Right hindlimb (tissue), 1 donor: ENCODE data around the gene VN1R2.
"Not testable (repeated sequence)": the region's sequence is repeated elsewhere in the genome, so short reads cannot be mapped to it uniquely, and the experiment has no call there.

ENCODE experiments used
- DNase-seq: peaks from one replicate; pipeline ENCODE4 v3.0.0-alpha.2; 2018

Gene VN1R2

GRCh38 chr19:53257715-53258342 lies at the start of gene VN1R2:
VN1R2 (plus strand) TSS chr19:53258292; CDS start chr19:53258376, 84 bp downstream.
- DNase-seq, result not testable (repeated sequence)

GRCh38 chr19:53211554-53211953 lies 46.5 kb upstream of the VN1R2 start:
- not testable (repeated sequence) for DNase-seq

DNA sequence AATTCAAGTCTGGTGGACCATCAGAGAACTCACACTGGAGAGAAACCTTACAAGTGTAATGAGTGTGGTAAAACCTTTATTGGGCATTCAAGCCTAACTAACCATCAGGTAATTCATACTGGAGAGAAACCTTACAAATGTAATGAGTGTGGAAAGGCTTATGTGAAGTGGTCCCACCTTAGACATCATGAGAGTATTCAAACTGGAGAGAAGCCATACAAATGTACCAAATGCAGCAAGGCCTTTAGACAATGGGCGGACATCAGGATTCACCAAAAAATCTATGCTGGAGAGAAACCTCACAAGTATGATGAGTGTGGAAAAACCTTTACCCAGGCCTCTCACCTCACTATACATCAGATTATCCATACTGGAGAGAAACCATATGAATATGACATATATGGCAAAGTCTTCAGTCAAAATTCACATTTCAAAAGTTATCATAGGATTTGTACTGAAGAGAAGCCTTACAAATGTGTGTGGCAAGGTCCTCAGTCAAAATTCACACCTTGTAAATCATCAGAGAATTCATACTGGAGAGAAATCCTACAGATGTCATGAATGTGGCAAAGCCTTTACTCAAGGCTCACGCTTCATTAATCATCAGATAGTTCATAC lies 45.3 kb upstream of the VN1R2 start:
- no peak for DNase-seq

DNA sequence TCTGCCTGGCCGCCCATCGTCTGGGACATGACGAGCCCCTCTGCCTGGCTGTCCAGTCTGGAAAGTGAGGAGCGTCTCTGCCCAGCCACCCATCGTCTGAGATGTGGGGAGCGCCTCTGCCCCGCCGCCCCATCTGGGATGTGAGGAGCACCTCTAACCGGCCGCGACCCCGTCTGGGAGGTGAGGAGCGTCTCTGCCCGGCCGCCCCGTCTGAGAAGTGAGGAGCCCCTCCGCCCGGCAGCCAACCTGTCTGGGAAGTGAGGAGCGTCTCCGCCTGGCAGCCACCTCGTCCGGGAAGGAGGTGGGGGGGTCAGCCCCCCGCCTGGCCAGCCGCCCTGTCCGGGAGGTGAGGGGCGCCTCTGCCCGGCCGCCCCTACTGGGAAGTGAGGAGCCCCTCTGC lies 35.4 kb upstream of the VN1R2 start:
- DNase-seq, result not testable (repeated sequence)

GRCh38 chr19:53224606-53225005 lies 33.5 kb upstream of the VN1R2 start:
- DNase-seq, result no peak

GRCh38 chr19:53237114-53237777 lies 20.8 kb upstream of the VN1R2 start:
- DNase-seq, result no peak

DNA sequence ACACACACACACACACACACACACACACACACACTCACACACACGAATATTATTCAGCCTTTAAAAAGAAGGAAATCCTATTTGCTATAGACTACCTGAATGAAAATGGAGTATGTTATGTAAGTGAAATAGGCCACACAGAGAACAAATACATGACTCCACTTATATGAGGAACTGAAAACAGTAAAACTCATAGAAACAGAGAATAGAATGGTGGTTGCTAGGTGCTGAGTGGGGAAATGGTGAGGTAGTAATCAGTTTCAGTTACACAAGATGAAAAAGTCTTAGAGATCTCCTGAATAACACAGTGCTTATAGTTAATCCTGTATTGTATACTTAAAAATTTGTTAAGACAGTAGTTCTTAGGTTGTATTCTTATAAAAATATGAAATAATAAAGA lies 11.6 kb upstream of the VN1R2 start:
- no peak for DNase-seq

GRCh38 chr19:53254411-53255341 lies 3.4 kb upstream of the VN1R2 start, which contains the start of gene ZNF677:
ZNF677 (minus strand) TSS chr19:53254873; CDS start chr19:53251550, 3,323 bp downstream.
- peak; percentile 95 for DNase-seq

GRCh38 chr19:53267623-53268022 lies 9.5 kb downstream of the VN1R2 start, which contains the start of gene VN1R4:
VN1R4 (minus strand) TSS chr19:53267723; CDS start chr19:53267665, 58 bp downstream.
- not testable (repeated sequence) for DNase-seq

GRCh38 chr19:53269861-53270260 lies 11.8 kb downstream of the VN1R2 start:
- not testable (repeated sequence) for DNase-seq

DNA sequence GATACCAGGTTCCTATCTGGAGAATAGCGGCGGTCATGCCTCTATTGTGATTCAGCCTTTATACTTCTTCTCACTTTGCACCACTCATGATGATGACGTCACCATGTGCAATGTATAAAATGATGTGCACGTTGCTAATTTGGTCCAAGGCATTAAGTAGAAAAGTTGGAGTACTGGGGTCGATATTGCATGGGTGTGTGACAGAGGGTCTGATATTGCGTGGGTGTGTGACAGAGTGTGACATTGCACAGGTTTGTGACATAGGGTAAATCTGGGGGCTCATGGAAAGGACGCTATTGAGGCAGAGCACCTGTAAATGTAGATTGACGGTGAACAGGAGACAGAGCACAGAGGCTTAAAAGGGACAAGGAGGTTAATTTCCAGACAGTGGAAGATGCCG lies 14.0 kb downstream of the VN1R2 start:
- DNase-seq, result no peak

DNA sequence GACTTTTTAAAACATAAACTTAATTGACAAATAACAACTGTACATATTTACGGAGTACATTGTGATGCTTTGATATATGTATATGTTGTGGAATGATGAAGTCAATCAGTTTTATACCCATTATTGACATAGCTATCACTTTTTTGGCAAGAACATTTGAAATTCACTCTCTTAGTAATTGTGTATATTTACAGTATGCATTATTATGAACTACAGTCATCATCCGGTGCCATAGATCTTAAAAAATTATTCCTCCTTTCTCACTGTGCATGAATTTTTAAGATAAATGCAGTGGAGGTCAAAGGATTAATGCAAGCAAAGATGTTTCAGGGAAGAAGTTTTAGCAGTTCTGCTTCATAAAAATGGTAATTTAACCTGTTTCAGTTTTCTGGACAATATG lies 17.4 kb downstream of the VN1R2 start:
- no peak for DNase-seq

- not testable (repeated sequence) for DNase-seq
Observed at GRCh38 chr19:53281947-53282346, 23.9 kb downstream of the VN1R2 start.

GRCh38 chr19:53285087-53285486 lies 27.0 kb downstream of the VN1R2 start:
- DNase-seq, result no peak

- DNase-seq, result no peak
Observed at GRCh38 chr19:53290758-53291549, 32.9 kb downstream of the VN1R2 start.

GRCh38 chr19:53294786-53295441 lies 36.8 kb downstream of the VN1R2 start:
- no peak for DNase-seq

DNA sequence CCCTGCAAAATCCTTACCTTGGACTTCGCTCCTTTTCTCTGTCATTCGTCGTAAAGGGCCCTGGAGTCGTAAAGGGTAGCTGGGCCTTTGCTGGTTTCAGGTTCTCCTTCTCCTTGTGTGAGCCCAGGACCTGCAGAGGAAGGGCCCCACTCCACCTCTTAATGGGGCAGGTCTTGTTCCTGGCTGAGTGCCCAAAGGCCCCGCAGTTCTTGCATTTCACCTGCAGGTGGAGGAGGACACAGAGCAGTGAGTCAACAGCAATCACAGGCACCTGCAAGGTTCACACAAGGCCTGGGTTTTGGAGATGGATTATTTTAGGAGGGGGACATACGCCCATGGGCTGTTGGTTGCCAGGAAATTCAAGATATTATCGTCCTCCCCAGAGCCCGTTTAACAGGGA lies 43.2 kb downstream of the VN1R2 start:
- not testable (repeated sequence) for DNase-seq

- peak; percentile 49 for DNase-seq
Observed at GRCh38 chr19:53308339-53308811, 50.3 kb downstream of the VN1R2 start.
